HTERT RPE-1 (cell line): Measurements from ENCODE around the gene GEMIN7.

Source experiments
- in situ Hi-C: fragments of 300-500 bp; cut with MboI; formaldehyde crosslinking; loops from 4 replicates; pipeline ENCODE4 v1.14.3; 2020; ENCODE audit warnings: low sequenced_read_pairs

The GEMIN7 gene

DNA sequence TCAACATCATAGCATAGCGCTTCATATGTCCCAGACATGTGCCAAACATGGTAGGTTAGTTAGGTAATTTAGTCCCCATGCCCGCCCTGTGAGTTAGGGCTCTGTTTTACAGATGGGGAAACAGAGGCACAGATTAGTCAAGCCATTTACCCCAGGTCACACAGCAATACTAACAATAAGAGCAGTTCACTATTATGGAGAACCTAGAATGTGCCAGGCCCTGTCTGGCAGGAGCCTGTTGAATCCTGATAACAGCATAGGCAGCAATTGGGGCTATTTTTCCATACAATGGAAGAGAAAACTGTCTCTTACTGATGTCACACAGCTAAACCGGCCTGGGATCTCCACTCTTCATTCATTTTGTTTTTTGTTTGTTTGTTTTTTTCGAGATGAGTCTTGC is 7.4 kb downstream of the GEMIN7 start:
- in situ Hi-C loops, result no loop called here

DNA sequence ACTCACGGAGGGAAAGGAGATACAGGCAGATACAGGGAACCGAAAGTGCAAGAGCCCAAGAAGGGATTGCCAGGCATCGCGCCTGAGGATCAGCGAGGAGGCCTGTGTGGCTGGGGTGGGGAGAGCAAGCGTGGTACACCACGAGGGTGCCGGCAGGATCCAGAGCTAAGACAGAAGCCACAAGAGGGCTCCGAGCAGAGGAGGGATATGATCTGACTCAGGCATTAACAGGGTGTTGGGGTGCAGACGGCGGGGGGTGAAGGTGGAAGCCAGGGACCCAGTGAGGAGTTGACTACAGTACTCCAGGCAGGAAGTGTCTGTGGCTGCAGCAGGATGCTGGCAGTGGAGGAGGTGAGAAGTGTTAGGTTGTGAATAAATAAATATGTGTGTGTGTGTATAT is 8.5 kb downstream of the GEMIN7 start:
- in situ Hi-C loops, result no loop called here

DNA sequence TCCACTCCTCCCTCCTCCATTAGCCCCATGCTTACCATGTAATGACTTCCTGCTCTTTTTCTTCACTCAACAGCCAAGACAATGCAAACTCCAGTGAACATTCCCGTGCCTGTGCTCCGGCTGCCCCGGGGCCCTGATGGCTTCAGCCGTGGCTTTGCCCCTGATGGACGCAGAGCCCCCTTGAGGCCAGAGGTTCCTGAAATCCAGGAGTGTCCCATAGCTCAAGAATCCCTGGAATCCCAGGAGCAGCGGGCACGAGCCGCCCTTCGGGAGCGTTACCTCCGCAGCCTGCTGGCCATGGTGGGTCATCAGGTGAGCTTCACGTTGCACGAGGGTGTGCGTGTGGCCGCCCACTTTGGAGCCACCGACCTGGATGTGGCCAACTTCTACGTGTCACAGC is 11.0 kb downstream of the GEMIN7 start:
- in situ Hi-C loops, result no loop called here

DNA sequence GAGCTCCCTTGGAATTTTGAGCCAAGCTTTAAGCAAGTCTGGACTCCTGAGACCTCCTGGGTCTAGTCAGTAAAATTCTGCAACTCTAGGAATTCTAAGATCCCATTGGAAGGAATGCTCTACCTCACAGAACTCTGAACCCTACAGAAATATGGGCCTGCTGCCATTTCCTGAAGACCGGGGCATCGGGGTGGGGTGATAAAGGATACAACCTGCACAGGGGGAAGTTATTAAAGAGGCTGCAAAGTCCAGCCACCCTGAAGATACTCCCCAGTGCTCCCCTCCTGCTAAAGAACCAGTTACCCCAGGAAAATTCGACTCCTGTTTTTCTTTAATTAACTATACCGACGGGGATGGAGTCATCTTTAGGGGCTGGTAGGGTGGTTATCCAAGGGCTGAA is 11.5 kb downstream of the GEMIN7 start:
- in situ Hi-C loops, result no loop called here

DNA sequence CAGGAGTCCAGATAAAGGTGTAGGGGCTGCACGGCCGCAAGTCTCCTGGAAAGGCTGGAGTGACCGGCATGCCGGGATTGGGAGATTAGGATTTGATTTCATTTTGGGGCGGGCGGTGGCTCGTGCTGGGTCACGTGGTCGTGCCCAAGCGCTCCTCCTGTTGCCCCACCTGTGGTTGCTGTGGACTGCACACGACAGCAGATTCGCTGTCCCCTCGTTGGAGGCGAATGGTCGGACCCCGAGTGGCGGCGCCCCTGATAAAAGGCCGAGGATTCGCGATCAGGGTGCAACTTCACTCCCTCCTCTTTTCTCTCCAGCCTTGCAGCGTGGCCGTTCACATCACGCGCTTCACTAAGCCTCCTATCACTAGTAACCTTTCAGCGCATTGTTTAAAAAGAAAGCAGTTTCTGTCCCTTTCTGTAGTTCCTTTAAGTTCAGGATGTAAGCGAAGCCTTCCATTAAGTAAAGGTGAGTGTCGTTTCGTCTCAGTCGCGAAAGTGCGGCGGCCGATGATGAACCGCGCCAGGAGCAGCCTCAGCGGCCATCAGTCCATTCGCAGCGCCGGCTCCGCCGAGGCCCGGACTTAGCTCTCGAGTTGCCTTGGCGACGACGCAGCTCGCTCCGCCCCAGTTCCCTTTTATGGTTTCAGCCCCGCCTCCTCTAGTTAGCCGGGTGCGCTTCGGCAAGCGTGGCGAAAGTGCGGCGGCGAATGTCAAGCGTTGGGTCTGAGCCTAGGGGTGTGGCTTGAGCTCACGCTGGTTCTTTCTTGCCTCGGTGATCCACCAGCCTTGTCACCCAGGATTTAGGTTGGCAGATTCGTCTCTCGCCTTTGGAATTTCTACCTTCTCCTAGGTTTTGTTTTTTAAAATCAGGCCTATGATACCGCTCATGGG is 12.2 kb downstream of the GEMIN7 start:
- in situ Hi-C loops, result no loop called here

DNA sequence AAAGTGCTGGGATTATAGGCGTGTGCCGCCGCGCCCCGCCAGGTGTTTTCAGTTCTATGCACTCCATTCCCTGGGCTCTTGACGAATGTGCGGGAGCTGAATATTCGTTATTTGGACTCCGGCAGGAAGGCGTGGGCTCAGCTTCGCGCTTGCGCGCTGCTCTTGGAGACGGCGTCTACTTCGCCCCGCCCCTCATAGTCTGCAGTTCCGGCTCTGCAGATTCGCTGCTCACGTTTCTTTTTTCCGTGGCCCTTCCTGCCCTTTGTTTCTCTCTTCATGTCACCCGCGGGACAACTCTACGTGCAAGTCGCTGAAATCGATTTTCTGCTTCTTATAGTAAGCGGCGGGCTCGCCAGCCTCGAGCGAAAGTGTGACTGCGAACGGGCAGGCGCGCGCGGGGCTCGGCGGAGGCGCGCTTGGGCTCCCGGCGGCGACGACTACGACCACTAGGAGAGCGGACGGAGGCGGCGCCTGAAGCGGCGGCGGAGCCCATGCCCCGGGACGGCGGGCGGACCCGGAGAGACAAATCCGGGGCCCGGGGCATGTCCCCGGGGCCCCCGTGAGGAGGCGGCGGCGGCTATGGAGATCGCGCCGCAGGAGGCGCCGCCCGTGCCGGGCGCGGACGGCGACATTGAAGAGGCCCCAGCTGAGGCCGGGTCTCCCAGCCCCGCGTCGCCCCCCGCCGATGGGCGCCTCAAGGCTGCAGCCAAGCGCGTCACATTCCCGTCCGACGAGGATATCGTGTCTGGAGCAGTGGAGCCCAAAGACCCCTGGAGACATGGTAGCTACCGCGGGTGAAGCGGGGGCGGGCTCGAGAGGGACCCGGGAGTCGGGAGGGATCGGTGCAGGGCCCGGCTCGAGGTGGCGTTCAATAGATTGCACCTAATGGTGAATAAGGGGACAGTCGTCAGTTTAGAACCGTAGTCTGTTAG is 14.0 kb downstream of the GEMIN7 start, which contains the start of gene PPP1R37:
Gene PPP1R37 (plus strand): TSS at position 433 of the 932 bp plus-strand sequence. CDS start 147 bp downstream, at position 580.
- in situ Hi-C loops, result no loop called here

DNA sequence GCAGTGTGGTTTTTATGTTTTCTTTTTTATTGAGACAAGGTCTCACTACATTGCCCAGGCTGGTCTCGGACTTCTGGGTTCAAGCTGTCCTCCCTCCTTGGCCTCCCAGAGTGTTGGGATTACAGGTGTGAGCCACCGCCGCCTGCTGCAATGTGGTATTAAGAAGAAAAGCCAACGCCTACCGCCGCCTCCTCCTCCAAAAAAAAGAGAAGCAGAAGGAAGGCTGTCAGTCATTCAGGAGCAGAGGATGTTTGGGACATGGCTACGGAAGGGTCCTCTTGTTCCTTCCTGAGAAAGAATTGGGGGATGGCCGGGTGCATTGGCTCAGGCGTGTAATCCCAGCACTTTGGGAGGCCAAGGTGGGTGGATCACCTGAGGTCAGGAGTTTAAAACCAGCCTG is 15.1 kb downstream of the GEMIN7 start:
- in situ Hi-C loops, result no loop called here

DNA sequence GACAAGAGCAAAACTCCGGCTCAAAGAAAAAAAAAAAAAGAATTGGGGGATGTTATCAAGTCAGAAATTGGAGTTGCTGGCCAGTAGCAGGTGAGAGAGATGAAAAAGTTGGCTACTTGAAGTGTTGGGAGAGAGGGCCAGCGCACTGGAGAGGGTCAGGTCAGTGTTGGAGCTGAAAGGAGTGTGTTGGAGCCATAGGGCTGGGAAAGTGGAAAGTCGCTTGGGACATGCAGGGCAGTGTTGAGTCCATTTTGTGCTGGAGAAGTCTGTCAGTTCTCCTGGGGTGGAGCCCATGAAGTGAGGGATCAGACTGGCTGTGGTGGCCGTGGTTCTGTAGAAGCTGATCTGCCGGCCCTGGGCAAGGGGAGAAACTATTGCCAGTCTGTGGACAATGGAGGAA is 15.6 kb downstream of the GEMIN7 start:
- in situ Hi-C loops, result no loop called here

DNA sequence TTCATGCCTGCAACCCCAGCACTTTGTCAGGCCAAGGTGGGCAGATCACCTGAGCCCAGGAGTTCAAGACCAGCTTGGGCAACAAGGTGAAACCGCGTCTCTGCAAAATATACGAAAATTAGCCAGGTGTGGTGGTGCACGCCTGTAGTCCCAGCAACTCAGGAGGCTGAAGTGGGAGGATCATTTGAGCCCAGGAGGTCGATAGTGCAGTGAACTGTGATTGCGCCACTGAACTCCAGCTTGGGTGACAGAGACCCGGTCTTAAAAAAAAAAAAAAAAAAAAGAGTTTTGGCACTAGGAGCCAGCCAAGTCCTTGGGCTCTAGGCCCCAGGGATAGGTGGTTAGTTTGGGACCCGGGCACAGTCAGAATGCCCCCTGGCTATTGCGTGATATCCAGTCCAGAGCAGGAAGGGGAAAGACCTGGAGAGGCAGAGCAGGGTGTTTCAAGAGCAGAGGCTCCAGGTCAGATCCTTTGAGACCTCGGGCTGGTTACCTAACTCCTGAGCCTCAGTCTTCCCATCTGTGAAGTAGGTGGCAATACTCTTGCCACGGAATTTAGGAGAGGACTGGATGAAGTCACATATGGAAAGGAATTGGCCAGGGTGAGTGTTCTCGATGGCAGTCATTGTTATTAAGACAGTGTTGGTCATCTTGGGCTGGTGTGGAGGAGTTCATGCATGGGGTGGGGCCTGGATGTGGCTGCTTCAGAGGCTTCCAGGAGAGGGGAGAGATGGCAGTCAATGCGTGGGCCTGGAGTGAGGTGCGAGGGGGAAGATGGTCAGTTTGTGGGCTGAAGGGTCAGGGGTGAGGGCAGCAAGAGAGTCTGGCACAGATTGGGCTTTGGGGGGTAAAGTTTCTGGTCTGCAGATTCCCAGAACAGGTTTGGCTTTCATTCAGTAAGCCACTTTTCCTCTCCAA is 16.7 kb downstream of the GEMIN7 start:
- in situ Hi-C loops, result no loop called here

DNA sequence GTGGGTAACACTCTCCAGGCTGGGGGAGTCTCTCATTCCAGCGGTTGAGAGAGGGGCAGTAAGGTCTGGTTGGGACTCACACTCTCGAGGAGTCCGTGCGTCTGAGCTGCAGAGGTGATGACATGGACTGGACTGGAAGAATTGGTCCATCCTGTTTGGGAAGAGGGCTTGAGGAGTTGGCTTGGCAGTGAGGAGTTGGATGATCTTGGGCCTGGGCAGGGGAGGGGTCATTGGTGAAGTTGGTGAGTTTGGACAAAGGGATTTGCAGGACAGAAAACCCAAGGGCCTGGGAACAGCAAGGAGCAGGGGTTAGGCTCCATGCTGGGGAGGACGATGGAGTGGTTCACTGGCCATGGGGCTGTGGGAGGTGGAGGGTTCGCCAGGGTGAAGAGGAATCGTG is 17.6 kb downstream of the GEMIN7 start:
- in situ Hi-C loops, result no loop called here

DNA sequence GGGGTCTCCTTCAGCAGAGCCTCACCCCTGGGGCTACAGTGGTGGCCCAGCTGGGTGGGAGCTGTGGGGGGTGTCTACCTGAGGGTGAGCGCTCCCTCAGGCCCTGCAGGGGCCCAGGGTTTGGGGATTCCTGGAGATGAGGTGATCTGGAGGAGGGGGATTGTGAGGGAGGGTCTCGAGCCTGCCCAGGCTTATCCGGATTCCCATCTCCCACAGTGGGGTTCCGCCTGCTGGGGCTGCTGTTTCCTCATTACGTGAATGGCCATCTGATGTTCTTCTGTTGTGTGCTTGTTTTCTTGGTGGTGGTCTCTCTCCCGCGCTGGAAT is 18.4 kb downstream of the GEMIN7 start:
- in situ Hi-C loops, result no loop called here

DNA sequence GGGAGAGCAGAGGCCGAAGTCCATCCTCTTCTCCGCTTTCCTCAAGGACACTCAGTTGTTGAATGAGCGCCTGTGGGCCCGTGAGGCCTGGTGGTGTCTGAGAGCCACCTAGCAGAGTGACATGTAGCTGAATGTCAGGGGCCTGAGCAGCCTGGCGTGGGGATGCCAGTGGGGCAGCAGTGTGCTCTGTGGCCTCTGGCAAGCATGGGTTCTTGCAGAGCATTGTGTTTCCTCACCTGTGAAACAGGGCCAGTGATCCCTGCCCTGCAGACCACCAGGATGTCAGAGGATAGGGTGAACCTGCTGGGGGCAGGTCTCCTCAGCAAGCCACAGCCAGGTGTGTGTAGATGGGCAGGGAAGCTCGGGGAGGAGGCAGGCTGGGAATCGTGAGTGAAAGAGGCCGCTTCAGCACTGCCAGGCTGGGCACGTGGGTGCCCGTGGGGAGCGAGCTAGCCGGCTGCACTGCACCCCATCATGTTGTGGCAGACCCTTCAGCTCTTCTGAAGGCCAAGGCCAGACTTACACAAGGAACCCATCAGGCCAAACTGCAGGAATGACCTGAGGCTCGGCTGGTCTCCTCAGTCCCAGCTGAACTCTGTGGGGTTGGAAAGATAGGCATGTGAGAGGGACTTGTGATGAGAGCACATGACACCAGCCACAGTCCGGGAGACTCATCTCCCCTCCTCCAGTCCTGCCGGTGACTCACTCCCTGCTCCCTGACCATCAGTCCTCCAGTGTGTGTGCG is 18.9 kb downstream of the GEMIN7 start:
- in situ Hi-C loops, result no loop called here

DNA sequence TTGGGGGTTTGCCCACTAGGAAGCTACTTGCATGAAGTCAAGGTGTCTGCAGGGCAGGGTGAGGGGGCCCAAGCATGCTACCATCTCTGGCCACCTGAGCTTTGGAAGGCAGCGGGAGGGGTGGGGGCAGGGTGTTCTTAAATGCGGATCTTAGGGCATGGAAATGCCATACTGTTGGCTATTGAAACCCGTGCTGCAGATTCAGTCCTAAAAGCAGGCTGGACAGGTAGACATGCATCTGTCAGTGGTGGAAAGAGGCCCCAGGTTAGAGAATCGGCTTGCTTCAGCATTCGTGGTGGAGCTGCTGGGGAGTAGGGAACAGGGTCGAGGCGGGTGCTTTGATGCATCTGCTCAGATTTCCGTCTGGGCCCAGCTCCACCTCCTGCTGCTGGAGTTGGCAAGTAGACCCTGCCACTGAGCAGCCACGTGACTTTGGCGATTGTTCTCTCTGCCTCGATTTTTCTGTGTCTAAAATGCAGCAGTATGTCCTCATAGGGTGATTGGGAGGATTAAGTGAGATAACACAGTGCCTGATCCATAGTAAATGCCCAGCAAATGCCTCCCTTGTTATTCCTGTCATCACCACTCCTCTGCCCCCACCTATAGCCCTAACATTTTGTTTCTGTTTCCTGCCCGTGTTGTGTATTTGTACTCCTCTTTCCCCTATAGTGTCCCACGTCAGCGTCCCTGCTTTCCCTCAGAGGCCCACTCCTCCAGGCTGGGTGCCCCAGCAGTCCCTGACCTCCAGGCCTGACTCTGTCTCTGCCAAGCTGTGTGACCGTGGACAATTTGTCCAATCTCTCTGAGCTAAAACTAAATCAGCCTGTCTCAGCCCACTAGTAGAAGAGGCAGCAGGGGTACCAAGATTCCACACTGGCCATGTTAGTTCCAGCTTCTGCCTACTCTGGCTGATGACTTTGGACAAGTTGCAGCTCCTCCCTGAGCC is 19.7 kb downstream of the GEMIN7 start:
- in situ Hi-C loops, result no loop called here

DNA sequence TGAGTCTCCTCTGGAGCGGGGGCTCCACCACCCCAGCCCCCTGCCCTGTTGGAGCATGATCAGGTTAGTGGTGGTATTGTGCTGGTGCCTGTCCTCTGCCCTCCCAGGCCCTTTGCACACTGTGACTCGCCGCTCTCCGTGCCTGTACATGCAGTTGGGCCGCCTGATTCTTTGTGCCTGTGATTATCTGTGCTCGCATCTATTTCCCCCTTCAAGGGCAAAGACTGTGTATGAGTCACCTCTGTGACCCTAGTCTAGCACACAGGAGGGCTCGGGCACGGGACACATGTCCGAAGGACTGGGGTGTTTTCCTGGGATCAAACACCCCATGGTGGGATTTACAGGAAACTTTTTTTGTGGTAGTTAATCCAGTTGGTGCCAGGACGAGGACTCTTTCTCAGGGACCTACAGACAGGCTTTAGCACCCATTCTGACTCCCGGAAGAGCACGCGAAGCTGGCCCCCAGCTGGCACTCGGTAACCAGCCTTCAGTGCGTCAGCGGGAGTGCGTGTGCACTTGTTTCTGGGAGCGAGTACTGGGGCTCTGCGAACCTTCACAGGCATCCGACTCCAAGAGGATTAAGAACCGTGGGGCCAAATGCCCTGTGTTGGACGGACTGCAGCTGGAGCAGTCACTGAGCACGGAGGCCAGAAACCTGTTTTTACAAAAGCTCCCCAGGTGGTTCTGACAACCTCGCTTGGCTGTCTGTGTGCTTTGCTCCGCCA is 20.6 kb downstream of the GEMIN7 start:
- in situ Hi-C loops, result no loop called here

DNA sequence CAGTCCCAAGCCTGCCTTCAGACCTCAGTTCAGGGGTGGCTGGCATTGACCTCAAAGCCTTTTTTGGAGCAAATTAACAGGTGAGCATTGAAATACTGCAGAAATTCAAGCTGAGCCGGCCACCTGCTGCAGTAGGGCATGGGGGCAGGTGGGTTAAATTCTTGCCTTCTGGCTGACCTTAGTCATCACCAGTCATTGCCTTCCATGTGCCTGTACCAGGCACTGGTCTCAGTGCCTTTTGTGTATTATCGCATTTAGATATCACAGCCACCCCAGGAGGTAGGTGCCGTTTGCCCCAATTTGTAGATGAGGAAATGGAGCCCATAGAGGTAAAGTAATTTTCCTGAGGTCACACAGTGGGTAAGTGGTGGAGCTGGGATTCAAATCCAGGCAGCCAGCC is 21.1 kb downstream of the GEMIN7 start:
- in situ Hi-C loops, result no loop called here

DNA sequence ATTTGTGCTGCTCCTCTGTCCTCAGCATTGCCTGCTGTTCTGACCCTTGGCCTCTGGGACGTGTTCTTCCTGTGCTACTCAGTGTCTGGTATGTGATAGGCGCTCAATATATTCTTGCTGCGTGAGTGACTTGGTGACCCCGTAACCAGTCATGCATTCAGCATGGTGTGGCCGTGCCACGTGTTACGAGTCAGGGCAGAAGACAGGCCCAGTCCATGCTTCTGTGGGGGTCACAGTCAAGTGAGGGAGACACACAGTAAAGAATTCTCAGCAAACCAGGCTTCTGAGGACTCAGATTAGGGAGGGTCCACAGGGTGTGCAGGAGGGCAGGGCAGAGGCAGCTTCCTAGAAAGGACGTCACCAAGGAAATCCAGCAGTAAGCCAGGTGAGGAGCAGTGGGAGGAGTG is 21.8 kb downstream of the GEMIN7 start:
- in situ Hi-C loops, result no loop called here

DNA sequence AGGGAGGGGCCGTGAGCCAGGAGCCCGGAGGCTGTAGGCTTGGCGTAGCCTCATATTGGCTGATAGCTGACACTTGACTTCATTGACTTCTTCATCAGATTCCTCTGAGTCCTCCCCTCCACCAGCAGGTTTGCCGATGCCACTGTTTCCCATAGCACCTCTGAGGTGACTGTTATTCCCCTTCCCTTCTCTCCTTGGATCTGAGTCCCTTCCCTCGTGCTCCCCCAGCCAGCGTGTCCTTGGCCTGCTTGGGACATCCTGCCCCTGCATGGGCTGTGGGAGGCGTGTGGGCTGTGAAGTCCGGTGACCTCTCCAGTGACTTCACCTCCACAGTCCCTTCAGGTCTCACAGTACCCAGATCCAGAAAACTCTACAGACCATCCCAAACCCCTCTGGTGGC is 22.7 kb downstream of the GEMIN7 start:
- in situ Hi-C loops, result no loop called here

DNA sequence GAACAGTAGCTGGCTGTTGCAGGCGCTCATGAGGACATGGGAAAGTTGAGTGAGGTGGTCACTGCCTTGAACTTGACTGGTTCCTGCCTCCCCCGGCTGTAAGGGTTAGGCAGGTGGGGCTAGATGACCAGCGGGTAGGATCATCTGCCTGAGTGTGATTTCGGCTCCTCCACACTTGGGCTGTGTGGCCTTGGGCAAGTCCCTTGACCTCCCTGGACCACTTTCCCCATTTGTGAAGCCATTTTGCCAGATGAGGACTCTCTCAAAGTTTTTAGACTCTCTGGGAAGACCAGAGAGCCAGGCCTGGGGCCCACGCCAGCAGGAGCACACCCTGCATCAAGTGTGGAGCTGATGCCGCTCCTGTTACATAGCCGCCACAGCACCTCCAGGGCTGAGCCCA is 23.4 kb downstream of the GEMIN7 start:
- in situ Hi-C loops, result no loop called here

DNA sequence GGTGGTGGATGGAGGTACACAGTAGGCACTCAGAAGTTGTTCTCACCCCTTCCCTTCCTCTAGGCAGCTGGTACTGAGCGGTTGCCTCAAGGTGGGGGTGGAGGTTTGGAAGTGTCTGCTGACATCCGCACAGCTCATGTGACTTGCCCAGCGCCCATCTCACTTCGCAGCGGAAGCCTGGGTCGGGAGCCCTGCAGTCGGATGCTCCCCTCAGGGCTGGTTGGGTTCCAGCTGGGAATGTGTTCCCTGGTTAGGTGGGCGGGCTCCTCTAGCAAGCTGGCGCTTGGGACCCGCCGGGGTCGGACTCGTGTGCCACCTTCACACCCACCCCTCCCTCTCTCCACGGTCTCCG is 24.1 kb downstream of the GEMIN7 start:
- in situ Hi-C loops, result no loop called here
